Fibroblast of skin of back (primary cell): ENCODE results near the gene ANGEL1.
A peak's percentile ranks its signal among the peaks of the same experiment; 100 is the strongest.

Experiments used
- DNase-seq: peaks from one replicate; pipeline ENCODE4 v3.0.0-alpha.2; 2013

Gene ANGEL1

GRCh38 chr14:76763096-76764041 lies 49.3 kb downstream of the ANGEL1 start:
- peak; percentile 37 for DNase-seq

- DNase-seq, result no peak
Measured at GRCh38 chr14:76762411-76763095, 50.1 kb downstream of the ANGEL1 start.

- DNase-seq, result no peak
Measured at GRCh38 chr14:76761960-76762410, 50.7 kb downstream of the ANGEL1 start.

GRCh38 chr14:76761136-76761959 lies 51.3 kb downstream of the ANGEL1 start, which contains the start of gene VASH1:
Gene VASH1 (plus strand): TSS chr14:76761468. CDS start chr14:76762822, 1,354 bp downstream.
- peak; percentile 79 for DNase-seq

- no peak for DNase-seq
Measured at GRCh38 chr14:76760331-76761135, 52.1 kb downstream of the ANGEL1 start.

- no peak for DNase-seq
Measured at GRCh38 chr14:76759589-76759988, 53.1 kb downstream of the ANGEL1 start.

GRCh38 chr14:76756371-76756750 lies 56.3 kb downstream of the ANGEL1 start:
- no peak for DNase-seq

- DNase-seq, result no peak
Measured at GRCh38 chr14:76755610-76756370, 56.9 kb downstream of the ANGEL1 start.

- DNase-seq, result no peak
Measured at GRCh38 chr14:76754586-76754985, 58.1 kb downstream of the ANGEL1 start.

GRCh38 chr14:76753541-76754198 lies 59.0 kb downstream of the ANGEL1 start:
- DNase-seq, result no peak

- DNase-seq, result no peak
Measured at GRCh38 chr14:76752744-76753143, 59.9 kb downstream of the ANGEL1 start.

GRCh38 chr14:76742966-76743365 lies 69.7 kb downstream of the ANGEL1 start:
- no peak for DNase-seq

- no peak for DNase-seq
Measured at GRCh38 chr14:76742185-76742584, 70.5 kb downstream of the ANGEL1 start.

- DNase-seq, result no peak
Measured at GRCh38 chr14:76741074-76741473, 71.6 kb downstream of the ANGEL1 start.
